Measurements from ENCODE around the gene CDX1.

GRCh38 chr5:150190987-150191386 is 24.4 kb downstream of the CDX1 start:
- no peak for TF ChIP-seq ELF4 (IDR thresholded peaks at IDR 0.05)
- no peak for TF ChIP-seq HDGF (IDR thresholded peaks at IDR 0.05; ENCODE audit: borderline replicate concordance)
- no peak for TF ChIP-seq SP1 (IDR thresholded peaks at IDR 0.05)
- TF ChIP-seq BHLHE40 (IDR thresholded peaks at IDR 0.05; ENCODE audit: borderline replicate concordance) = no peak
- TF ChIP-seq FOXA1 (IDR thresholded peaks at IDR 0.05) = no peak
